ENCODE data around the gene ARNT2. TPM values are rescaled to one million over a fixed set of nuclear protein-coding genes. Genes with fewer than 3 reads are reported as not detected.

The ARNT2 gene
- total RNA-seq, 1 donor from 2014 or later = not detected

DNA sequence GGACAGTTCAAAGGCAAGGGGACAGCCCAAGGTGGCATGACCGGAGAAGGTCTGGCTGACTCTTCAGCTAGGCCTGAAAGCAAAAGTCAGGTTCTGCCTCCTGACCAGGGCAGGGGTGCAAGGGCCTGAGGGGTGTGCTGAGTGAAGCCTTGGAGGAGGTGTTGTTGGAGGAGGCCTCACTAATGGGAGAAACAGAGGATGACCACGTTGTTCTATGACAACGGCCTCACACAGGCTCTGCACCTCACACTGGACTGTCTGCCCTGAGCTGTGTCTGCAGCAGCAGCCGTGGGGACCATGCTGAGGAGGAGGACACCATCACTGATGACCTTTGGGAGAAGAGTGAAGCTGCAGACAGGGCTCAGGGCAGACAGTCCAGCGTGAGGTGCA lies 174.0 kb downstream of the ARNT2 start:
- H3K27ac Mint-ChIP-seq = no peak overlapping the region
- H3K9me3 Mint-ChIP-seq = no peaks in the 10 kb centered on the region
- H3K27me3 Mint-ChIP-seq (ENCODE audit: low read depth) = no peaks in the 10 kb centered on the region
- H3K4me1 Mint-ChIP-seq (ENCODE audit: low read depth) = no peaks in the 10 kb centered on the region
- no peak for DNase-seq (ENCODE audit: low spot score)
- intact Hi-C loops (cut with micrococcal nuclease) = no loop called here
- no peak overlapping the region for H3K4me3 Mint-ChIP-seq (ENCODE audit: low read depth)
- H3K36me3 Mint-ChIP-seq (ENCODE audit: low read depth) = no peaks in the 10 kb centered on the region

- no peaks in the 10 kb centered on the region for H3K4me1 Mint-ChIP-seq (ENCODE audit: low read depth)
- no peak overlapping the region for H3K27ac Mint-ChIP-seq
- H3K27me3 Mint-ChIP-seq (ENCODE audit: low read depth) = peaks cover 2% of the 10 kb centered on the region
- no peak for DNase-seq (ENCODE audit: low spot score)
- no peak overlapping the region for H3K4me3 Mint-ChIP-seq (ENCODE audit: low read depth)
- H3K9me3 Mint-ChIP-seq = no peaks in the 10 kb centered on the region
- intact Hi-C loops (cut with micrococcal nuclease) = no loop called here
- no peaks in the 10 kb centered on the region for H3K36me3 Mint-ChIP-seq (ENCODE audit: low read depth)
Observed at GRCh38 chr15:80578871-80579270, 174.7 kb downstream of the ARNT2 start.

- DNase-seq (ENCODE audit: low spot score) = no peak
- intact Hi-C loops (cut with micrococcal nuclease) = no loop called here
- Mint-ChIP-seq H3K9me3 (no peaks in the 10 kb centered on the region), H3K4me3 (ENCODE audit: low read depth) (no peak overlapping the region), H3K36me3 (ENCODE audit: low read depth) (no peaks in the 10 kb centered on the region), H3K27ac (no peak overlapping the region), H3K27me3 (ENCODE audit: low read depth) (peaks cover 2% of the 10 kb centered on the region), H3K4me1 (ENCODE audit: low read depth) (no peaks in the 10 kb centered on the region)
Observed at GRCh38 chr15:80579611-80580010, 175.4 kb downstream of the ARNT2 start.

- Mint-ChIP-seq H3K4me3 (ENCODE audit: low read depth) (no peak overlapping the region), H3K27me3 (ENCODE audit: low read depth) (peaks cover 2% of the 10 kb centered on the region), H3K36me3 (ENCODE audit: low read depth) (no peaks in the 10 kb centered on the region), H3K9me3 (no peaks in the 10 kb centered on the region), H3K27ac (no peak overlapping the region), H3K4me1 (ENCODE audit: low read depth) (no peaks in the 10 kb centered on the region)
- DNase-seq (ENCODE audit: low spot score) = no peak
- intact Hi-C loops (cut with micrococcal nuclease) = no loop called here
Observed at GRCh38 chr15:80580106-80580505, 175.9 kb downstream of the ARNT2 start.

DNA sequence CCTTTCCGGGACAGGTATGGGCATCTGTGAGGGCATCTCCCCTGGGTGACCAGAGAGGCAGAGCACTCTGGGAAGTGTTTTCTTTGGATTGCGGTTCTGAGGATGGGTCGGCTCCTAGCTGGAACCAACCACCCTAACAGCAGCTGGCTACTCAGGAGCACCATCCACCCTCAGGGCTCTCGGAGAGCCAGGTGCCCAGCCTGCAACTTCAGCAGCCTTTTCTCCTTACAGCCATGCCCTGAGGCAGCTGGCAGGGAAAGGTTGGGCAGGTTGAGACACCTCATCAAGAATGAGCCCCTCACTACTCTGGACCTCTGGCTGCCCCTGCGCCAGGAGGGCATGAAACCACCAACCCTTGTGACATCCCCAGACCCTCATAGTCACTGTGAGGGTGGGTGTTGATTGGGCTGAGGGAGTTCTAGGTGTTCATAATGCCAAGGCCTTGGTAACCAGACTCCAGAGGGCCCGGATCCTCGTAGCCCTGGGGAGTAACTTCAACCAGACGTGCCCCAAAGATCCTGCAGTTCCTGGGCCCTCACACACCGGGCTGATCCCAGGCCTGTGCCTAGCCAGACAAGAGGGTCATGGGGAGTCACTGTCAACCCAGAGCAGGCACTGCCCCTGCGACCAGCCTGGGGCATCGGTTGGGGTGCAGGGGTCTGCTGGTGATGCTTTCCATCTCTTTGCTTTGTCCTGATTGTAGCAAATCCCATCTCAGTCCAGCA lies 176.5 kb downstream of the ARNT2 start:
- intact Hi-C loops (cut with micrococcal nuclease) = no loop called here
- peaks cover 2% of the 10 kb centered on the region for H3K27me3 Mint-ChIP-seq (ENCODE audit: low read depth)
- no peak overlapping the region for H3K27ac Mint-ChIP-seq
- no peaks in the 10 kb centered on the region for H3K9me3 Mint-ChIP-seq
- H3K36me3 Mint-ChIP-seq (ENCODE audit: low read depth) = no peaks in the 10 kb centered on the region
- DNase-seq (ENCODE audit: low spot score) = no peak
- no peaks in the 10 kb centered on the region for H3K4me1 Mint-ChIP-seq (ENCODE audit: low read depth)
- no peak overlapping the region for H3K4me3 Mint-ChIP-seq (ENCODE audit: low read depth)

DNA sequence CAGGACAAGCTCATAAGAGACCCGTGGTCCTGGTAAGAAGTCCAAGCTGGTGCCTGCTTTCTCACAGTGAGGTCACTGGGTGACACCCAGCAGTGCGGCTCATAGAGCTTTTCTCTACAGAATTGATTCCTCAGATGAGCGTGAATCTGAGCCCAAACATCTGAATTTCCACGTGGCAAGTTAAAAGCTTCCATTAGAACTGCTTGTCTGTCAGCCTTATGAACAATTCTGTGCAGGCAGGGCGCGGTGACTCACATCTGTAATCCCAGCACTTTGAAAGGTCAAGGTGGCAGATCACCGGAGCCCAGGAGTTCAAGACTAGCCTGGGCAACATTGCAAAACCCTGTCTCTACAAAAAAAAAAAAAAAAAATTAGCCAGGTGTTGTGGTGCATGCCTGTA lies 177.8 kb downstream of the ARNT2 start:
- peaks cover 2% of the 10 kb centered on the region for H3K27me3 Mint-ChIP-seq (ENCODE audit: low read depth)
- intact Hi-C loops (cut with micrococcal nuclease) = no loop called here
- no peak for DNase-seq (ENCODE audit: low spot score)
- no peak overlapping the region for H3K27ac Mint-ChIP-seq
- no peaks in the 10 kb centered on the region for H3K9me3 Mint-ChIP-seq
- no peaks in the 10 kb centered on the region for H3K36me3 Mint-ChIP-seq (ENCODE audit: low read depth)
- H3K4me3 Mint-ChIP-seq (ENCODE audit: low read depth) = no peak overlapping the region
- no peaks in the 10 kb centered on the region for H3K4me1 Mint-ChIP-seq (ENCODE audit: low read depth)

DNA sequence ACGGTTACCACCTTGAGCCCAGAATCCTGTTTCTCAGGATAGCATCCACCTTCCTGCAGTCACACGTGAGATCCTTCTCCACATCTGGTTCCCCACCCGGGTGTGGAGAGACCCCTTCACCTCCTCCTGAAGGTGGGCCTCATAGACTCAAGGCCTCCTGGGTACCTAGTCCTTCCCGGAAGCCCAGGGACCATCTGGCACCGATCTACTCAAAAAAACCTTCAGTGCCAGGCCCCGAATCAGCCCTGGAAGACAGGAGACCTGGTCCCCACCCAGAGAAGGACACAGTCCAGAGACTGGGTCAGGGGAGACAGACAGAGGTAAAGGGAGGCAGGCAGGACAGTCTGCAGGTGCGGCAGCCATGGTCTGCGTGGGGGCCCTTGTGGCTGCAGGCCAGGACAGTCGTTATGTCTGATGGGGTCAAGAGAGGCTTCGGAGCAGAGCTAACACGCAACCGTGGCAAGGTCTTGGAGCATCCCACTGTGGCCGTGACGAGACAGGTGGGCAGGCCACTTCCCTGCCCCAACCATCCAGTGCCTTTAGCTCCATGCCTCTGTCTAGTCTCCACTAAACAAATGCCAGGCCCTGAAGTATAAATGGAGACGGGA lies 178.7 kb downstream of the ARNT2 start:
- Mint-ChIP-seq H3K4me3 (ENCODE audit: low read depth) (no peak overlapping the region), H3K27ac (no peak overlapping the region), H3K27me3 (ENCODE audit: low read depth) (peaks cover 2% of the 10 kb centered on the region), H3K36me3 (ENCODE audit: low read depth) (no peaks in the 10 kb centered on the region), H3K4me1 (ENCODE audit: low read depth) (no peaks in the 10 kb centered on the region), H3K9me3 (no peaks in the 10 kb centered on the region)
- intact Hi-C loops (cut with micrococcal nuclease) = no loop called here
- DNase-seq (ENCODE audit: low spot score) = no peak

DNA sequence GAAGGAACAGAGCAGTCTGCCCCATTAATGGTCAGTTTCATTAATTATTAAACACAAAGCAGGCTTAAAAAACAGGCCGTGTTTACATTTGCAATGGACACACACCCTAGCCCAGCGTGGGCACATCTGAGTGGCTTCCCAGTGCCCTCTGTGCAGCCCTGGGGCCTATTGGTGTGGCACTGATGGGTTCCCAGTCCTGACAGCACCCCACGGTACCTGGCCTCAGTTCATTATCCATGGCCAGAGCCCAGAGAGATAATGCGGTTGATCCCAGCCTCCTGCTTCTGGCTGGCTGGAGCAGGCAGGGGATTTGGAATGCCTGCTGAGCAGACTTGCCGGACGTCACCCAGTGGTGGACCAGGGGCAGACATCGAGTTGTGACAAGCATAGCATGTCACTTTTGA lies 180.4 kb downstream of the ARNT2 start:
- Mint-ChIP-seq H3K27me3 (ENCODE audit: low read depth) (peaks cover 2% of the 10 kb centered on the region), H3K36me3 (ENCODE audit: low read depth) (no peaks in the 10 kb centered on the region), H3K9me3 (no peaks in the 10 kb centered on the region), H3K4me1 (ENCODE audit: low read depth) (peaks cover 3% of the 10 kb centered on the region), H3K4me3 (ENCODE audit: low read depth) (no peak overlapping the region), H3K27ac (no peak overlapping the region)
- intact Hi-C loops (cut with micrococcal nuclease) = no loop called here
- DNase-seq (ENCODE audit: low spot score) = no peak

DNA sequence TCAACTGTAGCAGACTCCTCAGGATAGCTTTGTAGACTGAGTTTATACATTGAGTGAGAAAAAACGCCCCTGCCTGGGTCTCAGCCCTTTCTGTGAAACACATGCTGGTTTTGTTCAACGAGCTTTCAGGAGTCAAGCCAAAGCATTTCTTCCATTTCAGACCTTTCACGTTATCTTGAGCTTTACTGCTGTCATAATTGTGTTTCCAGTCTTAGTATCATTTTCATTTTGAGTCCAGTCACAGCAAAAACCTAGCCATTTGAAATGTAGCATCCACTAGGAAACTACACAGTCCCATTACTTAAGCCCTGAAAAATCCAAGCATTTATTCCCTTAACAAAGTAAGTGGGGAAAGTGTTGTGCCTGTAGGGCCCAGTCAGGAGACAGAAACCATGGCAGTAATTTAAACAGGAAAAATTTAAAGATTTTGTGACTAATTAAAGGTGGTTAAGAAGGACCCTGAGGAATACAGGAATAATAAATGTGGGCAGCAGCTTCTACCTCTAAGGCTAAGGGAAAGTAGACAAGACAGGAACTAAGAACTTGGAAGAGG lies 180.9 kb downstream of the ARNT2 start:
- intact Hi-C loops (cut with micrococcal nuclease) = no loop called here
- H3K27me3 Mint-ChIP-seq (ENCODE audit: low read depth) = peaks cover 2% of the 10 kb centered on the region
- H3K27ac Mint-ChIP-seq = no peak overlapping the region
- no peak overlapping the region for H3K4me3 Mint-ChIP-seq (ENCODE audit: low read depth)
- peaks cover 3% of the 10 kb centered on the region for H3K4me1 Mint-ChIP-seq (ENCODE audit: low read depth)
- H3K9me3 Mint-ChIP-seq = no peaks in the 10 kb centered on the region
- DNase-seq (ENCODE audit: low spot score) = no peak
- H3K36me3 Mint-ChIP-seq (ENCODE audit: low read depth) = no peaks in the 10 kb centered on the region

DNA sequence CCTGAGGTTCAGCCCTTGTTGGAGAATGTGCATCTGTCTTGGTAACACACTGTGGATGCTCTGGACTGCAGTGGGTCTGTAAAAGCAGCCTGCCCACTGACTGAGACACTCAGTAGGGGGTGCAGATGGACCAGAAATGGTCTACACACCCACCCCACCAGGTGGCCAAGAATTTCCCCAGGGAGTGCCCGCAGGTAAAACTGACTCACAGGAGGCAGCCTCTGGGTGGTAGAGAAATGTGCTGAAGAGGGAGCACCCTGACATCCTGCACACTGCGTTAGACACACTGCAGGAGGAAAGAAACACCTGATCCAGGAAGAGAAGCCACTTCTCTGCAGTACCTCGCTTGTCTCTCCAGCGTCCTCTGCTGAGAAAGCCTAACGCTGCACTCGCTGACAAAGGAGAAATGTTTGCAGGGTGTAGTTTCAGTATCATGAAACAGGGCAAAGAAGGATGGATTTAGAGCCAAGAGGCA lies 181.4 kb downstream of the ARNT2 start:
- H3K4me1 Mint-ChIP-seq (ENCODE audit: low read depth) = peaks cover 3% of the 10 kb centered on the region
- no peak overlapping the region for H3K27ac Mint-ChIP-seq
- H3K4me3 Mint-ChIP-seq (ENCODE audit: low read depth) = no peak overlapping the region
- H3K9me3 Mint-ChIP-seq = no peaks in the 10 kb centered on the region
- peaks cover 2% of the 10 kb centered on the region for H3K27me3 Mint-ChIP-seq (ENCODE audit: low read depth)
- H3K36me3 Mint-ChIP-seq (ENCODE audit: low read depth) = no peaks in the 10 kb centered on the region
- intact Hi-C loops (cut with micrococcal nuclease) = no loop called here
- no peak for DNase-seq (ENCODE audit: low spot score)

- Mint-ChIP-seq H3K27ac (no peak overlapping the region), H3K9me3 (no peaks in the 10 kb centered on the region), H3K36me3 (ENCODE audit: low read depth) (no peaks in the 10 kb centered on the region), H3K4me1 (ENCODE audit: low read depth) (peaks cover 3% of the 10 kb centered on the region), H3K27me3 (ENCODE audit: low read depth) (peaks cover 2% of the 10 kb centered on the region), H3K4me3 (ENCODE audit: low read depth) (no peak overlapping the region)
- no peak for DNase-seq (ENCODE audit: low spot score)
- intact Hi-C loops (cut with micrococcal nuclease) = no loop called here
Observed at GRCh38 chr15:80586161-80586560, 182.0 kb downstream of the ARNT2 start.

DNA sequence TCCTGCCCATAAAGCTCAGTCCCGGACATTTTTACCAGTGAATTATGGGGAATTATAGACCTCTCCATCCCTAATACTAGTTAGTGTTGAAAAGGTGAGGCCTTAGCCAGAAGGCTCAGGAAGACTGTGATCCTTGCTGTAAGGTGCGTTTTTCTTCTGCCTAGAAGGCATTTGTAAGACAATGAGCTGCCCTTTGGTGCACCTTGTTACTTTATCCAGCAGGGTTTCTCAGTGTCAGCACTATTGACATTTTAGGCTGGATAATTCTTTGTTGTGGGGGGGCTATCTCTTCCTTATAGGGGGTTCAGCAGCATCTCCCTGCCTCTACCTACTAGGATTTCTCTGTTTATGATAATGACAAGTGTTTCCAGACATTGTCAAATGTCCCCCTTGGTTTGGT lies 182.8 kb downstream of the ARNT2 start:
- Mint-ChIP-seq H3K9me3 (no peaks in the 10 kb centered on the region), H3K27ac (no peak overlapping the region), H3K36me3 (ENCODE audit: low read depth) (no peaks in the 10 kb centered on the region), H3K4me3 (ENCODE audit: low read depth) (no peak overlapping the region), H3K27me3 (ENCODE audit: low read depth) (peaks cover 2% of the 10 kb centered on the region), H3K4me1 (ENCODE audit: low read depth) (peaks cover 3% of the 10 kb centered on the region)
- intact Hi-C loops (cut with micrococcal nuclease) = no loop called here
- no peak for DNase-seq (ENCODE audit: low spot score)

DNA sequence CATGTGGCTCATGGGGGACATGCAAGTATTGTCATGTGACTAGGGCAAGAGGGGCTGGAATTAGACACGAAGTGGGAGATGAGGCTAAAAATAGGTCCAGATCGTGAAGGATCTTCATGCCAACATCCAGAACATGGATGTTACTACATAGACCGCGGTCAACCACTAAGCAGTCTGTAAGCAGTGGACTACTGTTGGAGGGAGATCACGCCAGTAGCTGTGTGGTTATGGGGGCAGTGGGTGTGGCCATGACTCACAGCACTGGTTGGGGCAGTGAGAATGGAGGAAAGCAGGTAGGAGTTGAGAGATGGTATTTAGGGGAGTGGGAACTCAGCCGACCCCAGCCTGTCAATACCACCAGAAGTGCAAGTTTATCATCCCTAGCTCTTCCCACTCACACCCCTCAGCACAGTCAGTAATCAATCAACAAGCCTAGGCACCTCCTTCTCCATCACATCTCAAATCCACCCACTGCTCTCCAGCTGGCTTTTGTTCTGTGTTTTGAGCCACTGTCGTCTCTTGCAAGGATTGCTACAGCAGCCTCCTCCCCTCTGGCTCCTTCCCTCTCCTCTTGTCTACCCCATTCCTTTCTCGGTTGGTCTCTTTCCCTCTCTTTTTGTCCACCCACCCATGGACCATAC lies 183.8 kb downstream of the ARNT2 start:
- intact Hi-C loops (cut with micrococcal nuclease) = no loop called here
- Mint-ChIP-seq H3K4me3 (ENCODE audit: low read depth) (no peak overlapping the region), H3K27ac (no peak overlapping the region), H3K4me1 (ENCODE audit: low read depth) (peaks cover 3% of the 10 kb centered on the region), H3K27me3 (ENCODE audit: low read depth) (peaks cover 2% of the 10 kb centered on the region), H3K36me3 (ENCODE audit: low read depth) (no peaks in the 10 kb centered on the region), H3K9me3 (no peaks in the 10 kb centered on the region)
- no peak for DNase-seq (ENCODE audit: low spot score)

Measured in activated T-helper 2 cell treated with anti-CD3 and anti-CD28 coated beads, Interferon-gamma antibody, Interleukin-2, Interleukin-4, amounts not matched to agents 10 μg/mL and 5 μg/mL and 100 μg/mL, durations not matched to agents 14 hours and 24 hours and 36 hours (primary cell).